Ishikawa (cell line): Measurements from ENCODE around the gene ATF1.

Source experiments
- CEBPB ChIP-seq: IDR thresholded peaks from 2 replicates; pipeline ENCODE4 v1.6.1; 2012
- CREB1 ChIP-seq: IDR thresholded peaks from 2 replicates; pipeline ENCODE4 v1.6.1; 2012; ENCODE audit warnings: low read depth
- EGR1 ChIP-seq: IDR thresholded peaks from 2 replicates; pipeline ENCODE4 v1.6.1; 2012
- EP300 ChIP-seq: IDR thresholded peaks from 2 replicates; pipeline ENCODE4 v1.6.1; 2012; ENCODE audit warnings: borderline replicate concordance
- FOXM1 ChIP-seq: IDR thresholded peaks from 2 replicates; pipeline ENCODE4 v1.6.1; 2012; ENCODE audit warnings: low read depth, borderline replicate concordance
- MAX ChIP-seq: IDR thresholded peaks from 2 replicates; pipeline ENCODE4 v1.6.1; 2012
- NFIC ChIP-seq: IDR thresholded peaks from 2 replicates; pipeline ENCODE4 v1.6.1; 2012
- RAD21 ChIP-seq: IDR thresholded peaks from 2 replicates; pipeline ENCODE4 v1.6.1; 2012; ENCODE audit warnings: low read depth
- REST ChIP-seq: IDR thresholded peaks from 2 replicates; pipeline ENCODE4 v1.6.1; 2012; ENCODE audit warnings: low read depth, mild to moderate bottlenecking
- TAF1 ChIP-seq: IDR thresholded peaks from 2 replicates; pipeline ENCODE4 v1.6.1; 2012; ENCODE audit warnings: low read depth, mild to moderate bottlenecking
- TCF12 ChIP-seq: IDR thresholded peaks from 2 replicates; pipeline ENCODE4 v1.6.1; 2012; ENCODE audit warnings: low read depth
- TEAD4 ChIP-seq: IDR thresholded peaks from 2 replicates; pipeline ENCODE4 v1.6.1; 2012
- USF1 ChIP-seq: IDR thresholded peaks from 2 replicates; pipeline ENCODE4 v1.6.1; 2012
- YY1 ChIP-seq: IDR thresholded peaks from 2 replicates; pipeline ENCODE4 v1.6.1; 2012; ENCODE audit warnings: low read depth
- ZBTB7A ChIP-seq: IDR thresholded peaks from 2 replicates; pipeline ENCODE4 v1.6.1; 2012; ENCODE audit warnings: low read depth

Gene ATF1

GRCh38 chr12:50753232-50753769, 10.6 kb upstream of the ATF1 start:
- no peak for TF ChIP-seq ZBTB7A
- no peak for TF ChIP-seq REST
- peak; percentile 44; the same call in 1 of the 2 replicates for TF ChIP-seq CEBPB

GRCh38 chr12:50764286-50765094, 589 bp downstream of the ATF1 start:
- peak; percentile 36; the same call in 1 of the 2 replicates for TF ChIP-seq MAX
- no peak for TF ChIP-seq CREB1
- 0 out of 2 replicates have a peak, but pooled peaks have one; percentile 3 for TF ChIP-seq NFIC
- TF ChIP-seq REST, result no peak
- no peak for TF ChIP-seq CEBPB
- peak; percentile 22; the same call in 1 of the 2 replicates for TF ChIP-seq TEAD4
- TF ChIP-seq TCF12, result peak; percentile 36
- no peak for TF ChIP-seq FOXM1
- TF ChIP-seq ZBTB7A, result 0 out of 2 replicates have a peak, but pooled peaks have one; percentile 43
- TF ChIP-seq EGR1, result no peak
- peak; percentile 22; the same call in 1 of the 2 replicates for TF ChIP-seq YY1
- TF ChIP-seq EP300, result peak; percentile 23; the same call in 1 of the 2 replicates
- TF ChIP-seq TAF1, result peak; percentile 70; the same call in 1 of the 2 replicates
- peak; percentile 38; the same call in 1 of the 2 replicates for TF ChIP-seq USF1
- TF ChIP-seq RAD21, result peak; percentile 27

- TF ChIP-seq RAD21, result peak; percentile 71
- TF ChIP-seq CEBPB, result peak; percentile 72
- no peak for TF ChIP-seq USF1
Observed at GRCh38 chr12:50765095-50765911, 1.4 kb downstream of the ATF1 start.

GRCh38 chr12:50768391-50768790, 4.5 kb downstream of the ATF1 start:
- TF ChIP-seq ZBTB7A, result no peak
- no peak for TF ChIP-seq MAX
- TF ChIP-seq REST, result no peak
- TF ChIP-seq FOXM1, result no peak
- no peak for TF ChIP-seq YY1
